HUES64 (cell line): ENCODE measurements around the gene ENTPD1.
A peak's percentile ranks its signal among the peaks of the same experiment; 100 is the strongest.
"Not testable (repeated sequence)": the region's sequence is repeated elsewhere in the genome, so short reads cannot be mapped to it uniquely, and the experiment has no call there.

Experiments
- H3K27ac ChIP-seq: 2 replicates; pipeline ENCODE4 v1.7.0; 2013; ENCODE audit warnings: low read depth, low read length, inconsistent platforms
- H3K27me3 ChIP-seq: 2 replicates; pipeline ENCODE4 v1.6.1; 2013; ENCODE audit warnings: mild to moderate bottlenecking, low read length; ENCODE audit not compliant: insufficient read depth
- H3K36me3 ChIP-seq: 2 replicates; pipeline ENCODE4 v1.6.1; 2013; ENCODE audit warnings: mild to moderate bottlenecking, low read length; ENCODE audit not compliant: insufficient read depth
- H3K4me1 ChIP-seq: 2 replicates; pipeline ENCODE4 v1.6.1; 2013; ENCODE audit warnings: mild to moderate bottlenecking, low read length, moderate library complexity; ENCODE audit not compliant: insufficient read depth
- H3K4me3 ChIP-seq: 2 replicates; pipeline ENCODE4 v1.5.1; 2013; ENCODE audit warnings: mild to moderate bottlenecking, low read length, moderate library complexity
- H3K9ac ChIP-seq: 2 replicates; pipeline ENCODE4 v1.6.1; 2013; ENCODE audit warnings: mild to moderate bottlenecking, low read depth, low read length
- H3K9me3 ChIP-seq: 2 replicates; pipeline ENCODE4 v1.6.1; 2013; ENCODE audit warnings: low read depth, low read length; ENCODE audit not compliant: insufficient read depth
- WGBS: fragments of 150-250, 120-280 bp; methylation state at CpG from one replicate; pipeline ENCODE4 v1.1.7; 2013; ENCODE audit warnings: missing lambda C conversion rate; 5-methylcytosine and 5-hydroxymethylcytosine counted together

ENTPD1 gene

DNA sequence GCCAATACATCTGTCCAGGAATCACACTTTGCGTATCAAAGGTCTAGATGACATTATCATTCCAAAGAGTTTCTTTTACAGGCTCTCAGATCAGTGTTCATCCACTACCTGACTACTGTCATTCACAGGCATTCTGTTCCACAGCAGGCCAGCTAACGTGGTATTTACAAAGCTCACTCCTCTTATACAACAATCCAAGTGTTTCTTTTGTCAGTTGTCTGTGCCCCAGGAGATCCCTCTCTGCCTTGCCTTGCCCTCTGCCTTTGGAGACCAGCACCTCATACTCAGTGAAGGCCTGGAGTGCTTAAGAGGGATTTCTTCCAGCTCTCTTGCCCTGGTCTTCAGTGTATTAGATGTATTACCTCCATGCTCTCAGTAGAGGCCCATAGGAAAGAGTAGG is 117.2 kb downstream of the ENTPD1 start:
- H3K9me3 ChIP-seq = peaks cover 9% of the 10 kb centered on the region; the same call in 1 of the 2 replicates
- WGBS = 85% methylated on average over 2 of the region's 2 CpGs
- no peaks in the 10 kb centered on the region for H3K4me1 ChIP-seq
- H3K27me3 ChIP-seq = no peaks in the 10 kb centered on the region
- no peak overlapping the region for H3K9ac ChIP-seq
- H3K36me3 ChIP-seq = peaks cover 42% of the 10 kb centered on the region
- H3K27ac ChIP-seq = no peak overlapping the region
- H3K4me3 ChIP-seq = no peak overlapping the region

DNA sequence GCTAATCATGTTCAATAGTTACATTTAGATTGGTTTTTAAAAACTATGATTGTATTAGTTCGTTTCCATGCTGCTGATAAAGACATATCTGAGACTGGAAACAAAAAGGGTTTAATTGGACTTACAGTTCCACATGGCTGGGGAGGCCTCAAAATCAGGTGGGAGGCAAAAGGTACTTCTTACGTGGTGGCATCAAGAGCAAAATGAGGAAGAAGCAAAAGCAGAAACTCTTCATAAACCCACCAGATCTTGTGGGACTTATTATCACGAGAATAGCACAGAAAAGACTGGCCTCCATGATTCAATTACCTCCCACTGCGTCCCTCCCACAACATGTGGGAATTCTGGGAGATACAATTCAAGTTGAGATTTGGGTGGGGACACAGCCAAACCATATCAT is 117.7 kb downstream of the ENTPD1 start:
- H3K9me3 ChIP-seq = peaks cover 9% of the 10 kb centered on the region; the same call in 1 of the 2 replicates
- H3K4me3 ChIP-seq = no peak overlapping the region
- 90% methylated on average over 4 of the region's 4 CpGs for WGBS
- H3K27ac ChIP-seq = no peak overlapping the region
- H3K27me3 ChIP-seq = no peaks in the 10 kb centered on the region
- no peaks in the 10 kb centered on the region for H3K4me1 ChIP-seq
- H3K9ac ChIP-seq = no peak overlapping the region
- H3K36me3 ChIP-seq = peaks cover 42% of the 10 kb centered on the region

DNA sequence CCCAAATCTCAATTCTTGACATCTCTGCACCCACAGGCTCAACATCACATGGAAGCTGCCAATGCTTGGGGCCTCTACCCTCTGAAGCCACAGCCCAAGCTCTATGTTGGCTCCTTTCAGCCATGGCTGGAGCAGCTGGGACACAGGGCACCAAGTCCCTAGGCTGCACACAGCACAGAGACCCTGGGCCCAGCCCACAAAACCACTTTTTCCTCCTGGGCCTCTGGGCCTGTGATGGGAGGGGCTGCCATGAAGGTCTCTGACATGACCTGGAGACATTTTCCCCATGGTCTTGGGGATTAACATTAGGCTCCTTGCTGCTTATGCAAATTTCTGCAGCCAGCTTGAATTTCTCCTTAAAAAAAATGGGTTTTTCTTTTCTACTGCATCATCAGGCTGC is 118.8 kb downstream of the ENTPD1 start:
- H3K9me3 ChIP-seq, H3K9ac ChIP-seq, H3K4me3 ChIP-seq, H3K27ac ChIP-seq, H3K27me3 ChIP-seq, H3K4me1 ChIP-seq: not testable (repeated sequence)
- peaks cover 43% of the 10 kb centered on the region for H3K36me3 ChIP-seq

DNA sequence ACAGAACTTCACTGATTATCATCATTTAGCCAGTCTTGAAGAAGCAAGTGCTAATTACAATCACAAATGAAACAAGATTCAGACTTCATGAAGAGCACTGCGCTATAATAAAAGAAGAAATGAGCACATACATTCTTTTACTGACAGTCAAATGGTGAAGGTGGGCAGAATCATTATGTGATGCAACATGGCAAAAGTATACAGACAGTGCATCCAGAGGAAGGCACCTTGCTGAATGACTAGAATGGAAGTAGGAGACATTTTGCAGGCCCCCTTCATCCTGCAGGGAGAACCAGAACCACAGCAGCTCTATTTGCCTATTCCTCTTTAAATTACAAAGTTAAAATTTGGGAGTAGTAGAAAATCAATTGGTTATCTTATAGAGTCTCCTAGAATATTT is 120.8 kb downstream of the ENTPD1 start:
- WGBS = 100% methylated on average over 1 of the region's 1 CpG

DNA sequence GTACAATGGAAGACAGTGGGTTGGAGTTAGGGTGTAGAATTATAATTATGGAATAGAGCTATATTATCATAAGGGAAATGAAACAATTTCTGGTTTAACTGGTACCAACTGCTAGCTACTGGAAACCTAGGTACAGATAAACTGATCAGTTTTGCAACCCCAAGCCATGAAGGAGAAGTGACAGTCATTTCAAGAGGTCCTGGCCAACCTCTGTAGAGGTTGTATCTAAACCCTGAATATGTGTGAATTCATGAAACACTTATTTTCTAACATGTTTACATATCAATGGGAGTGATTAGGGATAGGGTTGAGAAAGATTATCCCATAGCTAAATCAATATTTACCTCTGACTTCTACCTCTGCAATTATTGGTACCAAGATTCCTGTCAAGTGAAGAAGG is 121.9 kb downstream of the ENTPD1 start:
- no peaks in the 10 kb centered on the region for H3K27me3 ChIP-seq
- no peaks in the 10 kb centered on the region for H3K4me1 ChIP-seq
- no peak overlapping the region for H3K27ac ChIP-seq
- H3K9ac ChIP-seq = no peak overlapping the region
- H3K36me3 ChIP-seq = peaks cover 42% of the 10 kb centered on the region
- H3K9me3 ChIP-seq = peaks cover 11% of the 10 kb centered on the region; the same call in 1 of the 2 replicates
- H3K4me3 ChIP-seq = no peak overlapping the region

More for the DNA sequence above, 120.8 kb downstream of the ENTPD1 start:
- H3K4me3 ChIP-seq = no peak overlapping the region
- no peak overlapping the region for H3K27ac ChIP-seq
- no peak overlapping the region for H3K9ac ChIP-seq
- H3K27me3 ChIP-seq = no peaks in the 10 kb centered on the region
- no peaks in the 10 kb centered on the region for H3K4me1 ChIP-seq
- H3K9me3 ChIP-seq = peaks cover 11% of the 10 kb centered on the region; the same call in 1 of the 2 replicates
- H3K36me3 ChIP-seq = peaks cover 46% of the 10 kb centered on the region

DNA sequence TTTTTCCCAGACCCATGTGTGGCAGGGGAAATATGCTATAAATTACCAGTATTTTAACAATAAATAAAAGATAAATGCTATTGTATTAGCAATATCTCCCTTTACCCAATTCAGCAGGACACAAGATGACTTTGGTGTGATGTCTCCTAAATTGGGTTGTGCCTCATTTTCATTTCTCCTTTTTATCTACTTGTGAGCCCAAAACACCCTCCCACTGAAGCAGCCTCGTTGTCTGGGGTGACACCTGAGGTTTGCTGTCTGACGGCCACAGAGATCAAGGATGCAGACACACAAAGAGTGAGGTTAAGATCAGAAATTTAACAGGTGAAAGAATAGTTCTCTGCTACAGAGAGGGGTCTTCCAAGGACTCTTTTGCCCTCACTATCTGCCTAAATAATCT is 124.7 kb downstream of the ENTPD1 start:
- peaks cover 6% of the 10 kb centered on the region; the same call in 1 of the 2 replicates for H3K9me3 ChIP-seq
- no peaks in the 10 kb centered on the region for H3K4me1 ChIP-seq
- no peak overlapping the region for H3K27ac ChIP-seq
- no peak overlapping the region for H3K4me3 ChIP-seq
- no peak overlapping the region for H3K9ac ChIP-seq
- peaks cover 17% of the 10 kb centered on the region for H3K36me3 ChIP-seq
- no peaks in the 10 kb centered on the region for H3K27me3 ChIP-seq
- 100% methylated on average over 2 of the region's 2 CpGs for WGBS

DNA sequence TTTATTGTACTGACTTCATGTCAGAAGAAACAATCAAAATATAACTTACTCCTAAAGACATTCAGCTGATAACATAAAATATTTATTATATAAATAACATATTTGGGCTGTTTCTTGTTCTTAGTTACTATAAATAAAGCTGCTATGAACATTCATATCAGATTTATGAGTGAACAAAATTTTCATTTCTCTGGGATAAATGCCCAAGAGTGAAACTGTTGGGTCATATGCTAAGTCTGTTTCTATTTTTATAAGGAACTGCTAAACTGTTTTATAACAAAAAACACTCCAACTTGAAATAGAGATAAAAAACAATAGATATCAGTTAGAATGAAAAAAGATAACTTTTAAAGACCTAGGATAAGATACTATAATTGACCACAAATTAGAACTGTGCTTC is 125.4 kb downstream of the ENTPD1 start:
- H3K9ac ChIP-seq = no peak overlapping the region
- no peak overlapping the region for H3K4me3 ChIP-seq
- H3K9me3 ChIP-seq = 0 out of 2 replicates have a peak, but pooled peaks cover 2% of the 10 kb centered on the region
- H3K4me1 ChIP-seq = no peaks in the 10 kb centered on the region
- H3K27me3 ChIP-seq = no peaks in the 10 kb centered on the region
- H3K36me3 ChIP-seq = peaks cover 10% of the 10 kb centered on the region
- no peak overlapping the region for H3K27ac ChIP-seq

DNA sequence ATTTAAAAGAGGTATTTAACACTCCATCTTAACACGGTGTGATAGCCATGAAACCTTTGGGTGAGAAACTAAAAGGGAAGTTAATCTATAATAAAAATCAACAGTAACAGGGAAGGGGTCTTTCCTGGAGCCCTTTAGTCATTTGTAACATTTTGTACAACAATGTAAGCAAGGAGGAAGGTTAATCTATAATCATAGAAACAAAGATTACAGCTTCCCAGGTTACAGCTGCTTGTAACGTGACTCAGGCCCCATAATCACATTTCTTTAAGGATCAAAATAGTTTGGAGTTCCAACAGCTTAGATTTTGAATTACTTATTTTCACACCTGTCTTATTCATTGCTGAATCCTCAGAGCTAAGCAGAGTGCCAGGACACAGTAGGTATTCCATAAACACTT is 133.9 kb downstream of the ENTPD1 start:
- peaks cover 25% of the 10 kb centered on the region for H3K36me3 ChIP-seq

DNA sequence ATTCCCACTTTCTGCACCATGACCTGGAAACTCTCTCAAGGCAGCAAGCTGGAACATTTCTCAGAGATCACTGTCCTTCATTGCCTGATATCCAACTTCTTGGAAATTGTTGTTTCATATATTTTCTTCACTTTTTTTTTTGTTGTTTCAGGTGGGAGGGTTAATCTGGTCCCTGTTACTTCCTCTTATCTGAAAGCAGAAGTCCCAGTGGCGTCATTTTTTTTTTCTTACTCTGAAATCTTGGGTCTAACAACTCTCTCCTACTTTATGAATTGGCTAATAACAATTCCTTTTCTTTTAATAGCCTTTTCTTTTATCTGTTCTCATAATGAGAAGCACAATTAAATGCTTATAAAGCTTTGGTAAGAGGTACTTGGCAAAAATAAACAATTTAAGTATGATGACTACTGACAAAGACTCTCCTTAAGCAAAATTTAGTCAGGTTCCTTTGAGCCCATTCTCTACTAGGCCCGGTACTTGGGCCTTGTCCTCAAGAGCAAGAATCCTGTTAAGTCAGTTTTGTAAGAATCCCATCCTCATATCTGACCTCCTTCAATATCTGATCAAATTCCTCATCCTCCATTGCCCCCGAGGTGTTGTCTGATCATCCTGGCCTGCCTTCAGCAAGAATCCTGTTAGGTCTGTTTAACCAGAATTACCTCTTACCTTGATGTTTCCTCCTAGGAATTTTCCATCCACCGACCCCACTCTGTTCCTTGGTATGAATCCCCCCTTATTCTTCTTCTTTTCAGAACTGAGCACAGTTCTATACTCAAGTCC is 140.3 kb downstream of the ENTPD1 start:
- Histone ChIP-seq H3K4me1 (no peaks in the 10 kb centered on the region), H3K9me3 (no peaks in the 10 kb centered on the region), H3K27me3 (no peaks in the 10 kb centered on the region), H3K27ac (no peak overlapping the region), H3K9ac (no peak overlapping the region), H3K4me3 (no peak overlapping the region), H3K36me3 (peaks cover 70% of the 10 kb centered on the region)
- 93% methylated on average over 4 of the region's 4 CpGs for WGBS

More for the DNA sequence above, 133.9 kb downstream of the ENTPD1 start:
- no peak overlapping the region for H3K27ac ChIP-seq
- H3K4me3 ChIP-seq = no peak overlapping the region
- H3K9ac ChIP-seq = no peak overlapping the region
- H3K4me1 ChIP-seq = no peaks in the 10 kb centered on the region
- WGBS = 95% methylated on average over 1 of the region's 2 CpGs
- no peaks in the 10 kb centered on the region for H3K27me3 ChIP-seq
- H3K9me3 ChIP-seq = no peaks in the 10 kb centered on the region

DNA sequence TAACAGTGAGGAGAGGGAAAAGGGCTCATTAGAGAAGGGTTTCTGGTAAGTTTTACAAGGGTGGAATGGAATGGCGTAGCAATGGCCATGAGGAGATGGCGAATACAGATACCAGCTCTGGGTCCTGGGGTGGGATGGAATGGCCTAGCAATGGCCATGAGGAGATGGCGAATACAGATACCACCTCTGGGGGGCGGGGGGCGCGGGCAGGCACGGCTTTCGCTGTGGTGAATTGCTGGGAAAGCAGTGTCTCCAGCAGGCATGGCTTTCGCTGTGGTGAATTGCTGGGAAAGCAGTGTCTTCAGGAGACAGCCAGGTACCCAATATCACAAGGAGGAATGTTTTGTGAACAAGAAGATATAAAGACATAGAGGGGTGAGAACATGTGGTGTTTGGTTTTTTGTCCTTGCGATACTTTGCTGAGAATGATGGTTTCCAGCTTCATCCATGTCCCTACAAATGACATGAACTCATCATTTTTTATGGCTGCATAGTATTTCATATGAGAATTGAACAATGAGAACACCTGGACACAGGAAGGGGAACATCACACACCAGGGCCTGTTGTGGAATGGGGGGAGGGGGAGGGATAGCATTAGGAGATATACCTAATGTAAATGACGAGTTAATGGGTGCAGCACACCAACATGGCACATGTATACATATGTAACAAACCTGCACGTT is 150.1 kb downstream of the ENTPD1 start:
- WGBS = 97% methylated on average over 10 of the region's 12 CpGs

DNA sequence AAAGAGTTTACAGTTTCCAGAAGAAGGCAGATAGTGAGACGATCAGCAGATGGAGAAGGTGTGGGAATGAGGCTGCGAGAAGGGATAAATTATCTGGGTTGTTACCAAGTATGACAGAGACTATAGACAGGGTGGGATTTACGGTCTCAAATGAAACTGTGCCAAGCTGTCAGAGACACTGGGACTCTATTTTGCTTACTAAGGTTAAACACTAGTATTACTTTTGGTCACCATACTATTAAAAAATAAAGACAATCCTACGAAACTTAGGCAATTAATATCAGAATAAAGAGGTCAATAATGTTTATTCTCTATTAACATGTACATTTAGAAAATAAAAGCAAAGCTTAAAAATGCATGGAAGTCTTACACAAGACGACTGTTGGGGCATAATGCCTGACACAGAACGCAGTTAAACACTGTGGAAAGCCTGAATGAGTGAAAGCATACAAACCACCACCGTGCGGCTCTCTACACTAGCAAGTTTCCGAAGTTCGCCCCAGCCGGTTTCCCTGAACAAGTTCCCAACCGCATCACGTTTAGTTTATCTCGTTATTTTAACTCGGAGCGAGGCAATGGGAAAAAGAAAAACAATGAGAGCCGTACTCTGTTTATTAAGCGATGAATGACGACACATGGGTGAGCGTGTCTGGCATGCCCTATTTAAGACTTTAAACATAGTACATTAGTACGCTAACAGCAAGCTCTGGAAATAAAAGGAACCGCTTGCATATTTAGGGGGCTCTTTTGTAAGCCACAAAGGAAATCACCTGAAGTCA is 150.9 kb downstream of the ENTPD1 start:
- WGBS = 16% methylated on average over 21 of the region's 22 CpGs
- Histone ChIP-seq H3K36me3 (peaks cover 26% of the 10 kb centered on the region), H3K9ac (peak overlapping the region; percentile 69), H3K9me3 (no peaks in the 10 kb centered on the region), H3K4me1 (0 out of 2 replicates have a peak, but pooled peaks cover 3% of the 10 kb centered on the region), H3K27ac (no peak overlapping the region), H3K27me3 (0 out of 2 replicates have a peak, but pooled peaks cover 3% of the 10 kb centered on the region), H3K4me3 (peak overlapping the region; percentile 76)

More for the DNA sequence above, 150.1 kb downstream of the ENTPD1 start:
- H3K4me1 ChIP-seq, H3K9me3 ChIP-seq, H3K9ac ChIP-seq, H3K27me3 ChIP-seq, H3K27ac ChIP-seq, H3K4me3 ChIP-seq: not testable (repeated sequence)
- peaks cover 31% of the 10 kb centered on the region for H3K36me3 ChIP-seq
